ENCODE measurements around the gene SET. TPM values are rescaled to one million over a fixed set of nuclear protein-coding genes. Genes with fewer than 3 reads are reported as not detected.

The SET gene
- total RNA-seq, 4 donors from 2014 or later: 143 to 156 (median 145) TPM

DNA sequence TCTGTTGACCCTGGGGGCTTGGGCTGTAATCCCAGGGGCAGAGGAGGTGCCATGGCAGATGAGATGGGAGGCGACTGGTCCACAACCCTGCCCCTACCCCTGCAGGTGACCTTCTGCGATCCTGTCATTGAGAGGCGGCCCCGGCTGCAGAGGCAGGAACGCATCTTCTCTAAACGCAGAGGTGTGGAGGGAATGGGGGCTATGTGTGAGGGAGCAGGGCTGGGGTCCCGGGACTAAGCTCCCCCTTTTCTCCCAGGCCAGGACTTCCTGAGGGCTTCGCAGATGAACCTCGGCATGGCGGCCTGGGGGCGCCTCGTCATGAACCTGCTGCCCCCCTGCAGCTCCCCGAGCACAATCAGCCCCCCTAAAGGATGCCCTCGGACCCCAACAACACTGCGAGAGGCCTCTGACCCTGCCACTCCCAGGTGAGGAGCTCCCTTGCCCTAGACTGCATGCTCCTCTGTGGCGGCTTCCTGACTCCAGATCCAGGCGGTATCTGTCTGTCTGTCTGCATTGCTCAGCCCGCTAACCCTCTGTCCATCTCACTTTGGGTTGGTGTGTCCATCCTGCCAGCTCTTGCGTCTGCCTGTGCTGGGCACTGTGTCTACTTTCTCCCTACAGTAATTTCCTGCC is 25.0 kb downstream of the SET start:
- no peak overlapping the region for H3K4me3 ChIP-seq
- H3K9me3 ChIP-seq: no peaks in the 10 kb centered on the region
- peaks cover 0 to 37% (median 0%) of the 10 kb centered on the region in 3 donors for H3K36me3 ChIP-seq
- no peak for DNase-seq (ENCODE audit: low spot score in 2 of 2)
- H3K27me3 ChIP-seq: no peaks in the 10 kb centered on the region
- no peak overlapping the region for H3K27ac ChIP-seq
- WGBS, 2 donors: 92 to 94% methylated on average over 19 of the region's 19 CpGs
- no peak for TF ChIP-seq POLR2A (IDR thresholded peaks at IDR 0.05)
- TF ChIP-seq, protein P1, sequence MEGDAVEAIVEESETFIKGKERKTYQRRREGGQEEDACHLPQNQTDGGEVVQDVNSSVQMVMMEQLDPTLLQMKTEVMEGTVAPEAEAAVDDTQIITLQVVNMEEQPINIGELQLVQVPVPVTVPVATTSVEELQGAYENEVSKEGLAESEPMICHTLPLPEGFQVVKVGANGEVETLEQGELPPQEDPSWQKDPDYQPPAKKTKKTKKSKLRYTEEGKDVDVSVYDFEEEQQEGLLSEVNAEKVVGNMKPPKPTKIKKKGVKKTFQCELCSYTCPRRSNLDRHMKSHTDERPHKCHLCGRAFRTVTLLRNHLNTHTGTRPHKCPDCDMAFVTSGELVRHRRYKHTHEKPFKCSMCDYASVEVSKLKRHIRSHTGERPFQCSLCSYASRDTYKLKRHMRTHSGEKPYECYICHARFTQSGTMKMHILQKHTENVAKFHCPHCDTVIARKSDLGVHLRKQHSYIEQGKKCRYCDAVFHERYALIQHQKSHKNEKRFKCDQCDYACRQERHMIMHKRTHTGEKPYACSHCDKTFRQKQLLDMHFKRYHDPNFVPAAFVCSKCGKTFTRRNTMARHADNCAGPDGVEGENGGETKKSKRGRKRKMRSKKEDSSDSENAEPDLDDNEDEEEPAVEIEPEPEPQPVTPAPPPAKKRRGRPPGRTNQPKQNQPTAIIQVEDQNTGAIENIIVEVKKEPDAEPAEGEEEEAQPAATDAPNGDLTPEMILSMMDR (IDR thresholded peaks at IDR 0.05): no peak
- TF ChIP-seq EP300 (IDR thresholded peaks at IDR 0.05): no peak
- no peaks in the 10 kb centered on the region for H3K4me1 ChIP-seq

DNA sequence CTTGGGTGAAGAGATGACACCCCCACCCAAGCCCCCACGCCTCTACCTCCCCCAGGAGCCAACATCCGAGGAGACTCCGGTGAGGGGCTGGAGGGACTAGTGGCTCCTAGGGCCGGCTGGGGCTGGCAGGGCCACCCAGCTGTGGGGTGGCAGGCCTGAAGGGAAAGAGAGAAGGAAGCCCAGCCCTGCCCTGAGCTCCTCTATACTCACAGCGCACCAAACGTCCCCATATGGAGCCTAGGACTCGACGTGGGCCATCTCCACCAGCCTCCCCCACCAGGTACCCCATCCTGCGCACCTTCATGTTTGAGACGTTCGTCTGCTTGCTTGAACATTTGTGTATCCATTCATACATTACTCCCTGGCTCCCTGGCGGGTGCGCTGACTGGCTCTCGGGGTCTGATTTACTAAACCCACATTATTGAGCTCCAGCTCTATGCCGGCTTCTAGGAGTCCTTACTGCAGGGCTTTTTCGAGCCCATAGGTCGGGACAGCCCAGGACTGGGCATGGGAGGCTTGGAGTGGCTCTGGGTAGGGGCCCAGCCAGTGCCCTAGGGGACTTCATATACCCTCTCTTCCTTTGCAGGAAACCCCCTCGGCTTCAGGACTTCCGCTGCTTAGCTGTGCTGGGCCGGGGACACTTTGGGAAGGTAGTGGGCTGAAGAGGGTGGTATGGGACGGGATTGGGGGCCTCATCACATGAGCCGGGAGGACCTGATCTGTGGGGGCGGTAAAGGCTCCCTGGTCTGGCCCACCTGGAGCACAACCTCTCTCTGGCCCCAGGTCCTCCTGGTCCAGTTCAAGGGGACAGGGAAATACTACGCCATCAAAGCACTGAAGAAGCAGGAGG is 25.8 kb downstream of the SET start:
- no peak for DNase-seq (ENCODE audit: low spot score in 2 of 2)
- Histone ChIP-seq H3K4me1 (no peaks in the 10 kb centered on the region), H3K36me3 (peaks cover 0 to 39% (median 0%) of the 10 kb centered on the region in 3 donors), H3K4me3 (no peak overlapping the region), H3K27me3 (no peaks in the 10 kb centered on the region), H3K27ac (no peak overlapping the region), H3K9me3 (no peaks in the 10 kb centered on the region)
- 85% methylated on average over 23 to 24 of the region's 24 CpGs for WGBS, 2 donors
- no peak for TF ChIP-seq POLR2A (IDR thresholded peaks at IDR 0.05)
- TF ChIP-seq, protein P1 (IDR thresholded peaks at IDR 0.05): no peak
- TF ChIP-seq EP300 (IDR thresholded peaks at IDR 0.05): no peak

DNA sequence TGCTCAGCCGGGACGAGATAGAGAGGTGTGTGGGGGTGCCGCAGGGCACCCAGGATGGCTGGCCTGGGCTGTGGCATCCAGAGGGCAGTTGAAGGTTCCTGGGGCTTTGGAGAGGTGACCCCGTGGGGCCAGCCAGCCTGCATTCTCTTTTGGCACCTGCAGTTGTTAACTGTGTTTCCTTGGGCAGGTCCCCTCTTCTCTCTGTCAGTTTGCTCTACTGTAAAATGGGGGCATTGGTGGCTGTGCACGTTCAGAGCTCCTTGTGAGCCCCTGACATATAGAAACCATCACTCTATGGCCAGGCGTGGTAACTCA is 26.4 kb downstream of the SET start:
- no peak for TF ChIP-seq POLR2A (IDR thresholded peaks at IDR 0.05)
- no peak for TF ChIP-seq EP300 (IDR thresholded peaks at IDR 0.05)
- TF ChIP-seq, protein P1 (IDR thresholded peaks at IDR 0.05): no peak
- no peaks in the 10 kb centered on the region for H3K4me1 ChIP-seq
- H3K27me3 ChIP-seq: no peaks in the 10 kb centered on the region
- 80% methylated on average over 6 of the region's 6 CpGs for WGBS, 2 donors
- H3K27ac ChIP-seq: no peak overlapping the region
- H3K9me3 ChIP-seq: no peaks in the 10 kb centered on the region
- H3K36me3 ChIP-seq: peaks cover 0 to 45% (median 0%) of the 10 kb centered on the region in 3 donors
- H3K4me3 ChIP-seq: no peak overlapping the region
- no peak for DNase-seq (ENCODE audit: low spot score in 2 of 2)

DNA sequence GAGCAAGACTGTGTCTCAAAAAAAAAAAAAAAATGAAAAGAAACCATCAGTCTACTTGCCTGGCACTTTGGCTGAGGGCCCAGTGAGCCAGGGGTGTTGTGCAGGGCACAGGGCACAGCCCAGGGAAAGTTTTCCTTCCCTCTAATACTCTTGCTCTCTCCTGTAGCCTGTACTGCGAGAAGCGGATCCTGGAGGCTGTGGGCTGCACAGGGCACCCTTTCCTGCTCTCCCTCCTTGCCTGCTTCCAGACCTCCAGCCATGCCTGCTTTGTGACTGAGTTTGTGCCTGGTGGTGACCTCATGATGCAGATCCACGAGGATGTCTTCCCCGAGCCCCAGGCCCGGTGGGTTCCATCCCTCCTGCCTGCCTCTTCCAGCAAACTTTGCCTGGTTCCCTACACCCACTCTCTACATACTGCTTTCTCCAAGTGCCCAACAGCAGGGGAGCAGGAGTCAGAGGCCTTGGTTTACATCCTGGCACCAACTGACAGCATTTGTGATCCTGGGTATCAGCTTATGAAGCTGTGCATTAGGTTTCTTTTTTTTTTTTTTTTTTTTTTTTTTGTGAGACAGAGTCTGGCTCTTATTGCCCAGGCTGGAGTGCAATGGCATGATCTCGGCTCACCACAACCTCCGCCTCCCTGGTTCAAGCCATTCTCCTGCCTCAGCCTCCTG is 27.7 kb downstream of the SET start:
- Histone ChIP-seq H3K27me3 (no peaks in the 10 kb centered on the region), H3K9me3 (no peaks in the 10 kb centered on the region), H3K36me3 (peaks cover 0 to 59% (median 0%) of the 10 kb centered on the region in 3 donors), H3K27ac (no peak overlapping the region), H3K4me3 (no peak overlapping the region), H3K4me1 (no peaks in the 10 kb centered on the region)
- no peak for DNase-seq (ENCODE audit: low spot score in 2 of 2)
- WGBS, 2 donors: 85 to 86% methylated on average over 7 of the region's 7 CpGs
- TF ChIP-seq EP300 (IDR thresholded peaks at IDR 0.05) (no peak), POLR2A (IDR thresholded peaks at IDR 0.05) (no peak)
- TF ChIP-seq, protein P1 (IDR thresholded peaks at IDR 0.05): no peak

DNA sequence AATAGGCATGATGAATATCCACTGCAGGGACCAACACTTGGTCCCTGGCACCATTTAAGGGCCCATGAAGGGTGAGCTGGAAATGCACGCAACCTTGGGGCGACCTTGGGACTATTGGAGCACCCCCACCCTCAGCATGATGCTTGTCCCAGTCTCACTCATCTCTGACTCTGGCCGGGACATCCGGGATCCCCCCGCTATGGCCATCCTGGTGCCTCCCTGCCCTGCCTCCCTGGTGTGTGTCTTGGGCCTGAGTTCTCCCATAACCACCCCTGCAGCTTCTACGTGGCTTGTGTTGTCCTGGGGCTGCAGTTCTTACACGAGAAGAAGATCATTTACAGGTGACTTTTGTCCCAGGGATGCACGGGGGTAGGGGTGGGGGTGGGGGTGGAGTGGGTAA is 29.0 kb downstream of the SET start:
- no peak overlapping the region for H3K4me3 ChIP-seq
- peaks cover 0 to 56% (median 0%) of the 10 kb centered on the region in 3 donors for H3K36me3 ChIP-seq
- no peak for DNase-seq (ENCODE audit: low spot score in 2 of 2)
- 87 to 90% methylated on average over 8 of the region's 8 CpGs for WGBS, 2 donors
- TF ChIP-seq, protein P1 (IDR thresholded peaks at IDR 0.05): no peak
- TF ChIP-seq POLR2A (IDR thresholded peaks at IDR 0.05) (no peak), EP300 (IDR thresholded peaks at IDR 0.05) (no peak)
- H3K9me3 ChIP-seq: no peaks in the 10 kb centered on the region
- H3K4me1 ChIP-seq: peaks cover 0 to 8% (median under 1%) of the 10 kb centered on the region in 4 donors
- H3K27me3 ChIP-seq: no peaks in the 10 kb centered on the region
- no peak overlapping the region for H3K27ac ChIP-seq

Data from tibial nerve (tissue), 4 donors.